Measurements from ENCODE around the gene ATP6V0A1. TPM values are rescaled to one million over a fixed set of nuclear protein-coding genes. Genes with fewer than 3 reads are reported as not detected.
"Not testable (repeated sequence)": the region's sequence is repeated elsewhere in the genome, so short reads cannot be mapped to it uniquely, and the experiment has no call there.

Gene ATP6V0A1
- total and polyA plus RNA-seq, 2 of the 4 experiments (the other 2 are of a cell fraction): 18.8 to 34.0 TPM

DNA sequence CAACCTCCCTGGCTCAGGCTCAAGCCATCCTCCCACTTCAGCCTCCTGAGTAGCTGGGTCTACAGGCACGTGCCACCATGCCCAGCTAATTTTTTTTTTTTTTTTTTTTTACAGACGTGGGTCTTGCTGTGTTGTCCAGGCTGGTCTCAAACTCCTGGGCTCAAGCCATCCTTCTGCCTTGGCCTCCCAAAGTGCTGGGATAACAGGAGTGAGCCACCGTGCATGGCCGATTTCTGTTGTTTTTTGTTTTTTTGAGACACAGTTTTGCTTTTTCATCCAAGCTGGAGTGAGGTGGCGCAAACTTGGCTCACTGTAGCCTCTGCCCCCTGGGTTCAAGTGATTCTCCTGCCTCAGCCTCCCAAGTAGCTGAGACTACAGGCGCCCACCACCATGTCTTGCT, 3.7 kb upstream of the ATP6V0A1 start:
- H3K9me1 ChIP-seq (ENCODE audit: insufficient read depth, low read length); H2AFZ ChIP-seq (replicated peaks; ENCODE audit: low read length, poor library complexity); H3K4me1 ChIP-seq (ENCODE audit: control insufficient read depth, insufficient read depth, low read length); CTCF ChIA-PET; H3K4me2 ChIP-seq (ENCODE audit: low read depth, low read length); H2BK120ac ChIP-seq (ENCODE audit: low read depth, low read length); H3K9ac ChIP-seq (ENCODE audit: low read depth, low read length); H2BK15ac ChIP-seq (ENCODE audit: low read depth, low read length); H2BK5ac ChIP-seq (ENCODE audit: low read depth, low read length, poor library complexity, severe bottlenecking); H3K4ac ChIP-seq (ENCODE audit: low read depth, low read length); H4K8ac ChIP-seq (ENCODE audit: low read depth in 2 of 2, low read length in 2 of 2); H3K4me3 ChIP-seq (ENCODE audit: insufficient read depth, low read depth, low read length); H2AK5ac ChIP-seq (ENCODE audit: low read depth, low read length); H2BK20ac ChIP-seq (ENCODE audit: low read depth, low read length); BruUV-seq (replicated peaks); H3K14ac ChIP-seq (replicated peaks; ENCODE audit: low read depth, low read length); H4K20me1 ChIP-seq (ENCODE audit: insufficient read depth, low read length); H4K91ac ChIP-seq (ENCODE audit: insufficient read depth, low read depth, low read length); H2AK9ac ChIP-seq (replicated peaks; ENCODE audit: low read depth, low read length, poor library complexity); in situ Hi-C loops (cut with MboI; ENCODE audit: low sequenced_read_pairs); H3K27ac ChIP-seq (ENCODE audit: insufficient read depth, low read length); H3K36me3 ChIP-seq (ENCODE audit: control insufficient read depth, insufficient read depth, low read length); H3K9me3 ChIP-seq (ENCODE audit: control insufficient read depth, insufficient read depth, low read length); POLR2A ChIA-PET (ENCODE audit: unreplicated experiment); H3K56ac ChIP-seq (ENCODE audit: extremely low read depth, insufficient read depth, low read length); intact Hi-C loops (cut with micrococcal nuclease); ATAC-seq (ENCODE audit: low read depth); H3K27me3 ChIP-seq (ENCODE audit: control insufficient read depth, insufficient read depth, low read length); DNase-seq; H3K18ac ChIP-seq (ENCODE audit: low read depth, low read length); H3K23ac ChIP-seq (ENCODE audit: low read depth, low read length); dilution Hi-C loops (cut with HindIII; ENCODE audit: low sequenced_read_pairs, unreplicated experiment); H4K5ac ChIP-seq (ENCODE audit: low read depth, low read length): not testable (repeated sequence)
- H3K79me1 ChIP-seq (ENCODE audit: low read depth in 1 of 2, low read length in 2 of 2): peaks cover 0 to 16% of the 10 kb centered on the region in 2 experiments; a peak in 2 of 4 replicates
- WGBS, 2 experiments (ENCODE audit: extremely low coverage in 2 of 2, insufficient read length in 1 of 2): 80% methylated on average over 1 of the region's 6 CpGs; no CpG with 5 or more reads in 1 of the 2 experiments

Data from IMR-90 (cell line).